Ramos (cell line): ENCODE data around the gene EMB.
"Not testable (repeated sequence)": the region's sequence is repeated elsewhere in the genome, so short reads cannot be mapped to it uniquely, and the experiment has no call there.

ENCODE experiments used
- in situ Hi-C: fragments of 300-500 bp; cut with MboI; formaldehyde crosslinking; loops from one replicate; pipeline ENCODE4 v1.14.3; 2022; ENCODE audit warnings: low sequenced_read_pairs; ENCODE audit not compliant: unreplicated experiment

Gene EMB, protein sequence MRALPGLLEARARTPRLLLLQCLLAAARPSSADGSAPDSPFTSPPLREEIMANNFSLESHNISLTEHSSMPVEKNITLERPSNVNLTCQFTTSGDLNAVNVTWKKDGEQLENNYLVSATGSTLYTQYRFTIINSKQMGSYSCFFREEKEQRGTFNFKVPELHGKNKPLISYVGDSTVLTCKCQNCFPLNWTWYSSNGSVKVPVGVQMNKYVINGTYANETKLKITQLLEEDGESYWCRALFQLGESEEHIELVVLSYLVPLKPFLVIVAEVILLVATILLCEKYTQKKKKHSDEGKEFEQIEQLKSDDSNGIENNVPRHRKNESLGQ

DNA sequence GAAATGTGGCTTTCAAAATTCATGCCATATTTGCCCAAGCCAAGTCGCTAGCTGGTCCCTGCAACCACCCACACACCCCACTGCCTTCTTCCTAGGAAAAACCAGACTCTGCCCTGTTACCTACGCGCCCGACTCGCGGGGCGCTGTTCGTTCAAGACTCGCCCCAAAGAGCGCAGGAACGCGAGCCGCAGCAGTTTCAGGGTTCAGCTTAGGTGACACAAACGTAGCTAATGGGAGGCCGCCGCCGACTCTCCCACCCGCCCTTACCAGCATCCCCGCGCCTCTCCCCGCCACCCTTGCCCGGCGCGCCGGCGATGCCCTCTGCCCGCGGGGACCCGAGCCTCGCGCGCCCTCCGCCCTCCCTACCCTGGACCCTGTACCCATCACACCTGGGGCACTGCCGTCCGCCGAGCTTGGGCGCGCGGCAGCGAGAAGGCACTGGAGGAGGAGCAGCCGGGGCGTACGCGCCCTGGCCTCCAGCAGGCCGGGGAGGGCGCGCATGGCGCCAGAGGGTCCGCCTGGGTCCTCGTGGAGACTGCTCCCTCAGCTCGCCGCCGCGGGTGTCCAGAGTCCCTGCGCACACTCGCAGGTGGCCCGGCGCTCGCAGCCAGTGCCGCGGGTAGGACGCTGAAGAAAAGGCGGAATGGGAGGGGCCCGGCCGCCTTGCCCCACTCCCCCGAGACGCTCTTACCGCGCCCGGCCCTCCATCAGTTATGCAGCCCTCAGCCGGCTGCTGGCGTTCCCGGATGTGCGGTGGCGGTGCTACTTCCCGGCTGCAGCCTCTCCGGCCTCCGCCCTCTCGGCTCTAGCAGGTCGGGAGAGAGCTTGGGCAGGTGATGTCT lies at the start of gene EMB:
EMB (minus strand) TSS at position 638 of the 842 bp plus-strand sequence; CDS start at position 501, 137 bp downstream.
- in situ Hi-C loops: loop anchor here (25.0 kb wide), 1 partner anchor 221 kb away; the partner anchor contains the start of gene PARP8

DNA sequence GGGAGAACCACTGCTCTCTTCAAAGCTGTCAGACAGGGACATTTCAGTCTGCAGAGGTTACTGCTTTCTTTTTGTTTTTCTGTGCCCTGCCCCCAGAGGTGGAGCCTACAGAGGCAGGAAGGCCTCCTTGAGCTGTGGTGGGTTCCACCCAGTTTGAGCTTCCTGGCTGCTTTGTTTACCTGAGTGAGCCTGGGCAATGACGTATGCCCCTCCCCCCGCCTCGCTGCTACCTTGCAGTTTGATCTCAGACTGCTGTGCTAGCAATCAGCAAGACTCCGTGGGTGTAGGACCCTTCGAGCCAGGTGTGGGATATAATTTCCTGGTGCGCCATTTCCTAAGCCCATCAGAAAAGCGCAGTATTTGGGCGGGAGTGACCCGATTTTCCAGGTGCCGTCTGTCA lies 48.4 kb upstream of the EMB start:
- in situ Hi-C loops: not testable (repeated sequence)

DNA sequence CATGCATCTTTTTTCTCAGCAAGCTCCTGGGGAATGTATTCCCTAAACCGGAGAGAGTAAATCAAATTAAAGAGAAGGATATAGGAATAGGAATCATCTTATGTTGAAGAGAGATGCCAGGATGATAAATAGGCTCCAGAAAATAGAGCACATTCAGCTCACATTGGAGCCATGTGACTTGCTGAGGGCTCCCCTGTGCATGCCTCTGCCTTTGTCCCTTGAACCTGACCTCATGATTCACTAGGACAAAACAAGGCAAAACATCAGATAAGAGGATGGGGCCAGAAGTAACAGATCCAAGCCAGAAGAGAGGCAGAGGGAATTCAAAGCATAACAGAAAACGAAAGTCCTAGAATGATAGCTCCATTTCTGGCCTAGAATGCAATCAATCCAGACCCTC lies 37.7 kb upstream of the EMB start:
- in situ Hi-C loops: not testable (repeated sequence)

DNA sequence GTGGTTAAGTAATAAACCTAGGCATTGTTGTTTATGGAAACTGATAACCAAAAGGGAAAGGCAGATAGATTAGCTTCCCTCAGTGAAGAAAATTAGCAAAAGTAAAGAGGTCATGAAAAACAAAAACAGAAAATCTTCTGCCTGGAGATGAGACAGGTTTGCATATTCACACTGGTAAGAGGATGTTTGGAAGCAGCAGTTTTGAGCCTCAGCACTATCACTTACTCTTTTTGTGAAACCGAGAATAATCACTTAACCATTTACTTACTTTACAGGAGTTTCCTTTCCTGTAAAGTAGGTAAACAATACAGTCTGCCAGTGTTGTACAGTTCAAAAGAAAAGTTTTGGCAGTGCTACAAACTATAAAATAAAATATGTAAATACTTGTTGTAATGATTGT lies 35.5 kb upstream of the EMB start:
- in situ Hi-C loops: no loop called here

DNA sequence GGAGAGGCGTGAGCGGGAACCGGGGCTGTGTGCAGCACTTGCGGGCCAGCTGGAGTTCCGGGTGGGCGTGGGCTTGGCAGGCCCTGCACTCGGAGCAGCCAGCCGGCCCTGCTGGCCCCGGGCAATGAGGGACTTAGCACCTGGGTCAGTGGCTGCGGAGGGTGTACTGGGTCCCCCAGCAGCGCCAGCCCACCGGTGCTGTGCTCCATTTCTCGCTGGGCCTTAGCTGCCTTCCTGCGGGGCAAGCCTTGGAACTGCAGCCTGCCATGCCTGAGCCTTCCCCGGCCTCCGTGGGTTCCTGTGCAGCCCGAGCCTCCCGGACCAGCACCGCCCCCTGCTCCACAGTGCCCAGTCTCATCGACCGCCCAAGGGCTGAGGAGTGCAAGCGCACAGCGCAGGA lies 23.9 kb upstream of the EMB start:
- in situ Hi-C loops: not testable (repeated sequence)

DNA sequence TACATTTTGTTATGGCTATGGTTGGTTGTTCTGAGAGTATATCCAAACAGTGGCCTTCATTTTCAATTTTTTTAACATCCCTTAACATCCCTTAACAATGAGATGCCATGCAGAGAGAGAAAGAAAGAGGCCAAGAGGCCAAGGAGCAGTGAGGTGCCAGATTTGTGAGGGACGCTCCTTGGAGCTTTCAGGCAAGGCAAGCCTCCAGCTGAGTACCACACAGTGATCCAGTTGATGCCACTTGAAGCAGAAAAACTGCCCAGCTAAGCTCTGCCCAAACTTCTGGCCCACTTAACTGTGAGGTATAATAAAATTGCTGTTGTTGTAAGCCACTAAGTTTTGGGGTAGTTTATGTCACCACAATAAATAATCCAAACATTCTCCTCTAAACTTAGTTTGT lies 22.6 kb upstream of the EMB start:
- in situ Hi-C loops: no loop called here

DNA sequence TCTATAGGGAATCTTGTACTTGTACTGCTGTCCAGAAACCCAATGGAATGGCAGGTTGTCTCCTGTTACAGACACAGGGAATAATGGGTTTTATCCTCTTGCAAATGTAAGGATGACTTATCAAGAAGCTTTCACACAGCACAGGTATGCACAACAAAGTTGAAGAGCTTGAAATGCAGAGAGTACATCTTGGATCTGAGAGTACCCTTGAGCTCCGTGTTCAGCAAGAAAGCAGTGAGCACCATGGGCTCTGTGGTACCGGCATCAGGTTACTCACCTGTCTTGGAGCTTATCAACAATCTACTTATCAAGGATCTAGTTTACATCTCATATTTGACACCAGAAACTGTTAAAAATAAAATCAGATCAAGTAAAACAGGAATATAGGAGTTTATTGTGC lies 22.0 kb upstream of the EMB start:
- in situ Hi-C loops: no loop called here

DNA sequence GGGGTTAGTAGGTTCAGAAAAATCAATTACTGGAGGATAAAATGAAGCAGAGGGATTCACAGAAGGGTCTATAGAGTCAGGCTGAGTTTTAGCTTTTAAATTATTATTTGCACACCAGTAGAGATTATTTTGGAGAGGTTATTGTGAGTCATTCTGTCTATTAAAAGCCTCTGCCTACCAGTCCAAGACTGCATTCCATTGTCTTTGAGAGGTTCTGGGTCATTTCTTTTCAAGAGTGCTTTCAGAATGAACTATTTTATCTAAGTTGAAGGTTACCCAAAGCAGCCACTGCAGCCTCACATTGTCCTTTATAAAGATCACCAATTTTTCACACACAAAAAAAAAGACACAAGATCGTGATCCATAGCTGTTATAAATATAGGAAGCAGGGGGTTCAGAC lies 21.5 kb upstream of the EMB start:
- in situ Hi-C loops: not testable (repeated sequence)

DNA sequence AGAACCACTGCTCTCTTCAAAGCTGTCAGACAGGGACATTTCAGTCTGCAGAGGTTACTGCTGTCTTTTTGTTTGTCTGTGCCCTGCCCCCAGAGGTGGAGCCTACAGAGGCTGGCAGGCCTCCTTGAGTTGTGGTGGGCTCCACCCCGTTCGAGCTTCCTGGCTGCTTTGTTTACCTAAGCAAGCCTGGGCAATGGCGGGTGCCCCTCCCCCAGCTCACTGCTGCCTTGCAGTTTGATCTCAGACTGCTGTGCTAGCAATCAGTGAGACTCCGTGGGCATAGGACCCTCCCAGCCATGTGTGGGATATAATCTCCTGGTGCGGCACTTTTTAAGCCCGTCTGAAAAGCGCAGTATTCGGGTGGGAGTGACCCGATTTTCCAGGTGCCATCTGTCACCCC lies 17.3 kb upstream of the EMB start:
- in situ Hi-C loops: not testable (repeated sequence)

DNA sequence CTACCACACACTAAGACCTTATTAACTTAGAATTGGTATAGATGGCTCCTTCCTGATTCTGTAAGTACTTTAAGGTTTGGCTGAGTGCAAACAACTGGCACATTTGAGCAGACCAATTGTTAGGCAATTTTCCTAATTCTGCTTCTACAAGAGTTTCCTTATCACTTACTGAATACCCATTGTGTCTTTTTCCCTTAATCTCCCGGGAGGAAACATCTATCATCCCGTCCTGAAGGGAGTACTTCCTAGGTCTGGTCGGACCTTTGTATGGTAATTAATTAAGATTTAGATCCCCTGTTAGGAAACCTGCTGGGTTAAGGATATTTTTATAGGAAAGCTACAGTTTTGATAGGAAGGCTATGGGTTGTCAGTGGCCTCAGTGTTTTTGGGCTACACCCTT lies 8.2 kb upstream of the EMB start:
- in situ Hi-C loops: loop anchor here (25.0 kb wide), 1 partner anchor 213 kb away; the partner anchor contains the start of gene PARP8

DNA sequence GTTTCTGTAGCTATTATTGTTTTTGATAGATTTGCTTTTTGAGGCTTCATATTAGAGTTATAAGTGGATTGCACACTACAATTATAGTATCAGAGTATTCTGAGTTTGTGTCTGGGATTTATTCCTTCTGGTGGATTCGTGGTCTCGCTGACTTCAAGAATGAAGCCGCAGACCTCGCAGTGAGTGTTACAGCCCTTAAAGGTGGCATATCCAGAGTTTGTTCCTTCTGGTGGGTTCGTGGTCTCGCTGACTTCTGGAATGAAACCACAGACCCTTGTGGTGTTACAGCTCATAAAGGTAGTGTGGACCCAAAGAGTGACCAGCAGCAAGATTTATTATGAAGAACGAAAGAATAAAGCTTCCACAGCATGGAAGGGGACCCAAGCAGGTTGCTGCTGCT lies 6.9 kb upstream of the EMB start:
- in situ Hi-C loops: loop anchor here (25.0 kb wide), 1 partner anchor 214 kb away; the partner anchor contains the start of gene PARP8

DNA sequence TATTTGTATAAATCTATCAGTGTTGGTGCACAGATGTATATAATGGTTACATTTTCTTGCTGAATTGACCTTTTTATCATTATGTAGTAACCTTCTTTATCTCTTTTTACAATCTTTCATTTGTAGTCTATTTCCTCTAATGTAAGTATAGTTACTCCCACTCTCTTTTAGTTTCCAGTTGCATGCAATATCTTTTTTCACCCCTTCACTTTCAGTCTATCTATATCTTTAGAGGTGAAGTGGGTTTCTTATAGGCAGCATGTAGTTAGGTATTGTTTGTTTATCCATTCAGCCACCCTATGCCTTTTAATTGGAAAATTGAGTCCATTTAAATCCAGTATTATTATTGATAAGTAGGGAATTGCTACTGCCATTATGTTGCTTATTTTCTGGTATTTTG lies 6.1 kb upstream of the EMB start:
- in situ Hi-C loops: loop anchor here (25.0 kb wide), 1 partner anchor 215 kb away; the partner anchor contains the start of gene PARP8

DNA sequence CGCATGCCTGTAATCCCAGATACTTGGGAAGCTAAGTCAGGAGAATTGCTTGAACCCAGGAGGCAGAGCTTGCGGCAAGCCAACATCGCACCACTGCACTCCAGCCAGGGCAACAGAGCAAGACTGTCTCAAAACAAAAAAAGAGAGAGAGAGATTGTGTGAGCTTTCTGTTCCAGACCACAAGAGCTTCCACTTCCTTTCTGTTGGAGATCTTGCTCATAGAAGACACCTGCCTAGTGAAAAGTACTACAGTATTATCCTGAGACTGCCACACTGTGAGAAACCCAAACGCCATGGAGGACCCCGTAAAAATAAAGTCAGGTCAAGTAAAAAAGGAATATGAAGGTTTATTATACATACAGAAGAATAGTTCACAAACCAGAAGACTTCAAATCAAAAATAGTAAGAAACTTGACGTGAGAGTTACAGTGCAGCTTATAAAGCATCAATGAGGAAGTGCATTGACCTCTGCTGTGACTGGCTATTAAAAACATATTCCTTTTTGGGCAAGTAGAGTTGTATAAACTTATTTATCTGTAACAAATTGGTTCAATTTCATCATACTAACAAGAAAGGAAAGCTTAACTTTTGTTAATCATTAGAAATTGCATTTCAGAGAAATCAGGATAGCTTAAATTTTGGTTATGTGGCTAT lies 4.3 kb upstream of the EMB start:
- in situ Hi-C loops: loop anchor here (25.0 kb wide), 1 partner anchor 217 kb away; the partner anchor contains the start of gene PARP8

DNA sequence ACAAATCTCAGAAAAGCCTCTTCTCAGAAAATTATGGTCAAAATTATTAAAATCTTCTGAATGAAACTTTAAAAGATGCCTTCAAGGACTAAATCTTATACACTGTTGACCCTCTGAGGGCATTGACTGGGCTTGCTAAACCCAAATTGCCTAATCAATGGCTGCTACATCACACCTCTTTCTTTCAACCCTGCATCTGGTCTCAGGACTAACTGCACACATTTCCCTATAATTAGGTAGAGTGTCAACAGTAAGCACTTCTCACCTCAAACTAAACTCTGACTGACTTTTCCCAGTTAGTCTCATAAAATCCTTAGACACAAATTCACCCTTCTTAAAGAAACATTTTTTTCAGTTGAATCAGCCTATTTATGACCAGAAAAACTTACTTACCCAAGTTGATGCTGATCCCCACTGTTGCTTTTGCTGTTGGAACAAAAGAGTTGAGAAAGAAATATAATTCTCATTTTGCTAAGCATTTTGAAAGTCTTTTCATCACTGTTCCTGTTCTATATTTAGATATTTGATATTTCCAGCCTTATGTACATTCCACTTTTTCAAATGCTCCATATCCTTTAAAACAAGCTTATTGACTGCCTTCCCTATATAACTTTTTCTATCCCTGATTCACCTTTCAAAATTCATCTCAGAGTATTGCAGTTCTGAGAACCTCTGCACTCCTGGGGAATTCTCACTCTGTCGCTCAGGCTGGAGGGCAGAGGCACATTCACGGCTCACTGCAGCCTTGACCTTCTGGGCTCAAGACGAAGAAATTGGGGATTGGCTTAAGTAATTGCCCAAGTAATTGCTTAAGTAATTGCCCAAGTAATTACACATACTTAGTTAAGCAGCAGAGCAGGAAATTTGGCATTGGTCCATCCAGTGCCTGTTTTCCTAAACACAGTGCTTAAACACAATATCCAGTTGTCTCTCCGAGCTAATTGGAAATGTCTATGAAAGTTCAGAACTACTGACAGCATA lies 1.8 kb upstream of the EMB start:
- in situ Hi-C loops: loop anchor here (25.0 kb wide), 1 partner anchor 219 kb away; the partner anchor contains the start of gene PARP8

DNA sequence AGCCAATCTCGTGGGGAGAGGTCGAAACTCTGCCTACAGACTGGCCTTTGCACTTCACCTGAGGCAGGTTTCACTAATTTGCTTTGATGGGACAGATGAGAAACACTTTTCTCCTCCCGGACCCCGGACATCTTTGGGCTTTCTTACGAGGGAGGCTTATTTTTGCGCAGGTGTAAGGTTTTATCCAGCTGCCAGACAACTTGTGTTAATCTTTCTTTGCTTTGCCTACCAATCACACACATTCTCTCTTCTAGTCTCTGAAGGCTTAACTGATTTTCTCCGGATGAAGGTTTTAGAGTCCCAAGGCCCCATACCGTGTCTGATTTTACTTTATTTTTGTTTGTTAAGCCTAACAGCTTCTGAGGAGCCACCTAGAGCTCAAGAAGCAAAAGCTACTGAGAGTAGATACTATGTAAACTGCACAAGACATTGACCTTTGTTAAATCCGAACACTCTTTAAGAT lies 436 bp upstream of the EMB start:
- in situ Hi-C loops: loop anchor here (25.0 kb wide), 1 partner anchor 221 kb away; the partner anchor contains the start of gene PARP8

DNA sequence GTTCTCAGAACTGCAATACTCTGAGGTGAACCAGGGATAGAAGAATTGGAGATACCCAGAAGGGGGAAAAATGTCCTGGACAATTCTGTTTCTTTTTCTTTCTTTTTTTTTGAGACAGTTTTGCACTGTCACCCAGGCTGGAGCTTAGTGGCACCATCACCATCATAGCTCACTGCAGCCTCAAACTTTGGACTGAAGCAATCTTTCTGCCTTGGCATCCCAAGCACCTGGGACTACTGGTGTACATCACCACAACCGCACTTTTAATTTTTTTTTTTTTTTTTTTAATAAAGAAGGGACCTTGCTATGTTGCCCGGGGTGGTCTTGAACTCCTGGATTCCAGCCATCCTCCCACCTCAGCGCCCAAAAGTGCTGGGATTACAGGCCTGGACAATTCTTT lies 1.9 kb downstream of the EMB start:
- in situ Hi-C loops: loop anchor here (25.0 kb wide), 1 partner anchor 223 kb away; the partner anchor contains the start of gene PARP8

DNA sequence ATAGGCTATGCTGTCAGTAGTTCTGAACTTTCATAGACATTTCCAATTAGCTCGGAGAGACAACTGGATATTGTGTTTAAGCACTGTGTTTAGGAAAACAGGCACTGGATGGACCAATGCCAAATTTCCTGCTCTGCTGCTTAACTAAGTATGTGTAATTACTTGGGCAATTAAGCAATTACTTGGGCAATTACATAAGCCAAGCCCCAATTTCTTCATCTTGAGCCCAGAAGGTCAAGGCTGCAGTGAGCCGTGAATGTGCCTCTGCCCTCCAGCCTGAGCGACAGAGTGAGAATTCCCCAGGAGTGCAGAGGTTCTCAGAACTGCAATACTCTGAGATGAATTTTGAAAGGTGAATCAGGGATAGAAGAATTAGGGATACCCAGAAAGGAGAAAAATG lies 3.0 kb downstream of the EMB start:
- in situ Hi-C loops: loop anchor here (25.0 kb wide), 1 partner anchor 224 kb away; the partner anchor contains the start of gene PARP8

DNA sequence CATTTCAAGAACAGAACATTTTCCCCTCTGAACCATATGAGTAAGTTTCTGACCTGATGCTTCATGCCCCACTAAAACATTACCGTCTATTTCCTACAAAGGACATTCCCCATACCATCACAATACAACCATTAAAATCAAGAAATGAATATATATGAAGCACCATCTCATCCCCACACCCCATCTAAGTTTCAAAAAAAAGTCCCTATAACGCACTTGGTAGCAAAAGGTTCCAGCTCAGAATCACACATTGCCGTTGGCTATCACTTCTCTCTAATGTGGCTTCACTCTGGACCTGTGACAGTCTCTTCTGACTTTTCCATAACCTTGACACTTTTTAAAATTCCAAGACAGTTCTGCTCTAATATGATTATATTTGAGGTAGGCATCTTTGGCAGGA lies 5.9 kb downstream of the EMB start:
- in situ Hi-C loops: loop anchor here (25.0 kb wide), 1 partner anchor 227 kb away; the partner anchor contains the start of gene PARP8
